LHCN-M2 (cell line): Measurements from ENCODE around the gene CACNG6. TPM values are rescaled to one million over a fixed set of nuclear protein-coding genes. Genes with fewer than 3 reads are reported as not detected.
"Not testable (repeated sequence)": the region's sequence is repeated elsewhere in the genome, so short reads cannot be mapped to it uniquely, and the experiment has no call there.

Source experiments
- DNase-seq: peaks from one replicate; pipeline ENCODE4 v3.0.0-alpha.2; 2012; ENCODE audit warnings: low read depth
- polyA plus RNA-seq: library from polyadenylated mRNA; unstranded; fragments of >200 nt; gene quantifications from one replicate; pipeline ENCODE4 v1.2.1, GENCODE V29; 2012; ENCODE audit warnings: missing spikeins
- total RNA-seq: library from RNA; depleted of rRNA; stranded (reverse); fragments of >200 nt; gene quantifications from 2 replicates; pipeline ENCODE4 v1.2.3, GENCODE V29; 2014; rRNA removed

CACNG6 gene
- 0.17 TPM in 1 of 2 replicates, not detected in the other for total RNA-seq
- not detected for polyA plus RNA-seq

GRCh38 chr19:53991224-53992113 is at the start of gene CACNG6:
Gene CACNG6 (plus strand): TSS chr19:53991637. CDS start chr19:53992878, 1,241 bp downstream.
- peak; percentile 41 for DNase-seq

- no peak for DNase-seq
These were observed 49.2 kb upstream of the CACNG6 start for GRCh38 chr19:53942001-53942786.

GRCh38 chr19:53944416-53944815 is 47.0 kb upstream of the CACNG6 start:
- DNase-seq, result no peak

- no peak for DNase-seq
These were observed 46.5 kb upstream of the CACNG6 start for GRCh38 chr19:53944933-53945332.

GRCh38 chr19:53945441-53945840 is 46.0 kb upstream of the CACNG6 start:
- DNase-seq, result peak; percentile 28

GRCh38 chr19:53945998-53946397 is 45.4 kb upstream of the CACNG6 start:
- no peak for DNase-seq

- DNase-seq, result no peak
These were observed 43.8 kb upstream of the CACNG6 start for GRCh38 chr19:53947624-53948023.

- DNase-seq, result not testable (repeated sequence)
These were observed 42.8 kb upstream of the CACNG6 start for GRCh38 chr19:53948611-53949010.

GRCh38 chr19:53951436-53951835 is 40.0 kb upstream of the CACNG6 start:
- DNase-seq, result no peak

GRCh38 chr19:53951947-53952346 is 39.5 kb upstream of the CACNG6 start:
- no peak for DNase-seq

GRCh38 chr19:53953383-53953782 is 38.1 kb upstream of the CACNG6 start:
- DNase-seq, result no peak

- DNase-seq, result no peak
These were observed 33.8 kb upstream of the CACNG6 start for GRCh38 chr19:53957448-53958167.

- DNase-seq, result no peak
These were observed 33.3 kb upstream of the CACNG6 start for GRCh38 chr19:53958168-53958571.

- no peak for DNase-seq
These were observed 32.3 kb upstream of the CACNG6 start for GRCh38 chr19:53958823-53959757.

GRCh38 chr19:53960187-53960586 is 31.2 kb upstream of the CACNG6 start:
- no peak for DNase-seq

- DNase-seq, result no peak
These were observed 30.6 kb upstream of the CACNG6 start for GRCh38 chr19:53960886-53961285.

- peak; percentile 32 for DNase-seq
These were observed 29.7 kb upstream of the CACNG6 start for GRCh38 chr19:53961523-53962356.

GRCh38 chr19:53962887-53963431 is 28.5 kb upstream of the CACNG6 start, which contains the start of gene CACNG8:
Gene CACNG8 (plus strand): TSS chr19:53962937.
- no peak for DNase-seq

GRCh38 chr19:53965091-53965490 is 26.3 kb upstream of the CACNG6 start:
- DNase-seq, result no peak
